ENCODE results near the gene RAD51B.

RAD51B gene

GRCh38 chr14:68506645-68507419, 687.3 kb downstream of the RAD51B start:
- Mint-ChIP-seq H3K9me3 (no peaks in the 10 kb centered on the region), H3K4me3 (peak overlapping the region; percentile 59), H3K36me3 (no peaks in the 10 kb centered on the region), H3K4me1 (peaks cover 41% of the 10 kb centered on the region), H3K27me3 (no peaks in the 10 kb centered on the region), H3K27ac (peak overlapping the region; percentile 85)
- ATAC-seq (ENCODE audit: low read depth): peak; percentile 84
- peak in 1 of 2 donors; percentile 38 for DNase-seq (ENCODE audit: low spot score in 2 of 2)

- H3K27me3 Mint-ChIP-seq: no peaks in the 10 kb centered on the region
- H3K4me3 Mint-ChIP-seq: no peak overlapping the region
- H3K9me3 Mint-ChIP-seq: no peaks in the 10 kb centered on the region
- peak overlapping the region; percentile 85 for H3K27ac Mint-ChIP-seq
- H3K36me3 Mint-ChIP-seq: no peaks in the 10 kb centered on the region
- H3K4me1 Mint-ChIP-seq: peaks cover 42% of the 10 kb centered on the region
- ATAC-seq (ENCODE audit: low read depth) (no peak), DNase-seq (ENCODE audit: low spot score in 2 of 2) (no peak)
Measured at GRCh38 chr14:68507544-68508081, 688.0 kb downstream of the RAD51B start.

GRCh38 chr14:68508581-68508980, 689.0 kb downstream of the RAD51B start:
- no peak for ATAC-seq (ENCODE audit: low read depth)
- Mint-ChIP-seq H3K9me3 (no peaks in the 10 kb centered on the region), H3K27me3 (no peaks in the 10 kb centered on the region), H3K27ac (no peak overlapping the region), H3K36me3 (no peaks in the 10 kb centered on the region), H3K4me3 (no peak overlapping the region), H3K4me1 (peaks cover 43% of the 10 kb centered on the region)
- DNase-seq (ENCODE audit: low spot score in 2 of 2): no peak

- Mint-ChIP-seq H3K4me1 (peaks cover 49% of the 10 kb centered on the region), H3K36me3 (no peaks in the 10 kb centered on the region), H3K27me3 (no peaks in the 10 kb centered on the region), H3K27ac (peak overlapping the region; percentile 45), H3K4me3 (no peak overlapping the region), H3K9me3 (no peaks in the 10 kb centered on the region)
- ATAC-seq (ENCODE audit: low read depth) (no peak), DNase-seq (ENCODE audit: low spot score in 2 of 2) (no peak)
Measured at GRCh38 chr14:68509188-68509983, 689.8 kb downstream of the RAD51B start.

- DNase-seq (ENCODE audit: low spot score in 2 of 2) (no peak), ATAC-seq (ENCODE audit: low read depth) (no peak)
- peak overlapping the region; percentile 53 for H3K27ac Mint-ChIP-seq
- no peak overlapping the region for H3K4me3 Mint-ChIP-seq
- no peaks in the 10 kb centered on the region for H3K27me3 Mint-ChIP-seq
- H3K4me1 Mint-ChIP-seq: peaks cover 51% of the 10 kb centered on the region
- H3K36me3 Mint-ChIP-seq: no peaks in the 10 kb centered on the region
- no peaks in the 10 kb centered on the region for H3K9me3 Mint-ChIP-seq
Measured at GRCh38 chr14:68510201-68511128, 690.9 kb downstream of the RAD51B start.

- Mint-ChIP-seq H3K36me3 (no peaks in the 10 kb centered on the region), H3K9me3 (no peaks in the 10 kb centered on the region), H3K4me3 (no peak overlapping the region), H3K27ac (peak overlapping the region; percentile 53), H3K4me1 (peaks cover 45% of the 10 kb centered on the region), H3K27me3 (no peaks in the 10 kb centered on the region)
- DNase-seq (ENCODE audit: low spot score in 2 of 2): no peak
- ATAC-seq (ENCODE audit: low read depth): no peak
Measured at GRCh38 chr14:68511129-68512047, 691.8 kb downstream of the RAD51B start.

GRCh38 chr14:68512088-68512487, 692.5 kb downstream of the RAD51B start:
- no peaks in the 10 kb centered on the region for H3K27me3 Mint-ChIP-seq
- H3K9me3 Mint-ChIP-seq: no peaks in the 10 kb centered on the region
- no peaks in the 10 kb centered on the region for H3K36me3 Mint-ChIP-seq
- peaks cover 39% of the 10 kb centered on the region for H3K4me1 Mint-ChIP-seq
- no peak overlapping the region for H3K27ac Mint-ChIP-seq
- DNase-seq (ENCODE audit: low spot score in 2 of 2) (no peak), ATAC-seq (ENCODE audit: low read depth) (no peak)
- no peak overlapping the region for H3K4me3 Mint-ChIP-seq

GRCh38 chr14:68513137-68513536, 693.6 kb downstream of the RAD51B start:
- H3K4me1 Mint-ChIP-seq: peaks cover 33% of the 10 kb centered on the region
- no peak for DNase-seq (ENCODE audit: low spot score in 2 of 2)
- H3K9me3 Mint-ChIP-seq: no peaks in the 10 kb centered on the region
- H3K4me3 Mint-ChIP-seq: no peak overlapping the region
- peak overlapping the region; percentile 69 for H3K27ac Mint-ChIP-seq
- no peak for ATAC-seq (ENCODE audit: low read depth)
- no peaks in the 10 kb centered on the region for H3K36me3 Mint-ChIP-seq
- H3K27me3 Mint-ChIP-seq: no peaks in the 10 kb centered on the region

- Mint-ChIP-seq H3K36me3 (no peaks in the 10 kb centered on the region), H3K27ac (peak overlapping the region; percentile 69), H3K9me3 (no peaks in the 10 kb centered on the region), H3K4me3 (peak overlapping the region; percentile 19), H3K27me3 (no peaks in the 10 kb centered on the region), H3K4me1 (peaks cover 31% of the 10 kb centered on the region)
- DNase-seq (ENCODE audit: low spot score in 2 of 2) (peak; percentile 25 to 55), ATAC-seq (ENCODE audit: low read depth) (peak; percentile 98)
Measured at GRCh38 chr14:68513838-68514607, 694.4 kb downstream of the RAD51B start.

GRCh38 chr14:68514608-68515194, 695.1 kb downstream of the RAD51B start:
- no peak for ATAC-seq (ENCODE audit: low read depth)
- H3K27ac Mint-ChIP-seq: peak overlapping the region; percentile 69
- no peak for DNase-seq (ENCODE audit: low spot score in 2 of 2)
- no peak overlapping the region for H3K4me3 Mint-ChIP-seq
- no peaks in the 10 kb centered on the region for H3K36me3 Mint-ChIP-seq
- peaks cover 33% of the 10 kb centered on the region for H3K4me1 Mint-ChIP-seq
- H3K27me3 Mint-ChIP-seq: no peaks in the 10 kb centered on the region
- no peaks in the 10 kb centered on the region for H3K9me3 Mint-ChIP-seq

GRCh38 chr14:68516342-68516741, 696.8 kb downstream of the RAD51B start:
- ATAC-seq (ENCODE audit: low read depth) (no peak), DNase-seq (ENCODE audit: low spot score in 2 of 2) (no peak)
- Mint-ChIP-seq H3K9me3 (no peaks in the 10 kb centered on the region), H3K27me3 (no peaks in the 10 kb centered on the region), H3K4me3 (no peak overlapping the region), H3K27ac (no peak overlapping the region), H3K36me3 (no peaks in the 10 kb centered on the region), H3K4me1 (peaks cover 37% of the 10 kb centered on the region)

GRCh38 chr14:68518166-68518565, 698.6 kb downstream of the RAD51B start:
- Mint-ChIP-seq H3K27ac (no peak overlapping the region), H3K4me3 (no peak overlapping the region), H3K4me1 (peaks cover 34% of the 10 kb centered on the region), H3K27me3 (no peaks in the 10 kb centered on the region), H3K36me3 (no peaks in the 10 kb centered on the region), H3K9me3 (no peaks in the 10 kb centered on the region)
- DNase-seq (ENCODE audit: low spot score in 2 of 2) (no peak), ATAC-seq (ENCODE audit: low read depth) (no peak)

All from memory B cell (primary cell).